Measurements from ENCODE around the gene SERPINE2. TPM values are rescaled to one million over a fixed set of nuclear protein-coding genes. Genes with fewer than 3 reads are reported as not detected.

The SERPINE2 gene
- total and polyA plus RNA-seq, 8 donors = 1.8 to 27.4 (median 11.2) TPM; not detected in 1

DNA sequence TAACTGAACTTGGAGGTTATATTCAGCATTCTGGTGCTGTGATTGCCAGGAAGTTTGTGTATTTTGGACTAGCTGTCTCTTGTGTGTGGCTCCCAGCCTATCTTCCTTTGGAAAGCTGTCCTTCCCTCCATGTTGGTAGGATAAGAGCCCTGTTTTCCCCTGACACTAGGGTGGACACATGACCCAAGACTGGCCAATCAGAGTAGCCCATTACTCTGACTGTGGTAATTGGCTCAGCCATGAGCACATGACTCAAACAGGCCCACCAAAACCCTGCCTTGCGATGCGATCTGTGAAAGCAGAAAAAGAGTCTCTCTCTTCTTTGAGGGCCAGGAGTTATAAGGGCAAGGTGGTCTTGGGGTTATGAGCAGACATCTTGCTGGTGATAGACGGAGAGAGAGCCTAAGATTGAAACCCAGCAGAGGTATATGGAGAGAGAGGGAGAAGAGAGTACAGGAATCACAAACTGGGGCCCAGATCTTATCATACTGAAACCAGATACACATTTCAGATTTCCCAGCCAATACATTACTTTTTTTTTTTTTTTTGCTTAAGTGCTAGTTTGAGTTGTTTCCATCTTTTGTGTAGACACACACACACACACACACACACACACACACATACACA lies 45.3 kb upstream of the SERPINE2 start:
- 91 to 95% (median 91%) methylated on average over 3 of the region's 3 CpGs for WGBS, 5 donors
- no peak for DNase-seq
- H3K36me3 ChIP-seq = no peaks in the 10 kb centered on the region
- TF ChIP-seq POLR2A (IDR thresholded peaks at IDR 0.05) (no peak), EP300 (IDR thresholded peaks at IDR 0.05) (no peak), POLR2AphosphoS5 (IDR thresholded peaks at IDR 0.05) (no peak)
- TF ChIP-seq, protein P1, sequence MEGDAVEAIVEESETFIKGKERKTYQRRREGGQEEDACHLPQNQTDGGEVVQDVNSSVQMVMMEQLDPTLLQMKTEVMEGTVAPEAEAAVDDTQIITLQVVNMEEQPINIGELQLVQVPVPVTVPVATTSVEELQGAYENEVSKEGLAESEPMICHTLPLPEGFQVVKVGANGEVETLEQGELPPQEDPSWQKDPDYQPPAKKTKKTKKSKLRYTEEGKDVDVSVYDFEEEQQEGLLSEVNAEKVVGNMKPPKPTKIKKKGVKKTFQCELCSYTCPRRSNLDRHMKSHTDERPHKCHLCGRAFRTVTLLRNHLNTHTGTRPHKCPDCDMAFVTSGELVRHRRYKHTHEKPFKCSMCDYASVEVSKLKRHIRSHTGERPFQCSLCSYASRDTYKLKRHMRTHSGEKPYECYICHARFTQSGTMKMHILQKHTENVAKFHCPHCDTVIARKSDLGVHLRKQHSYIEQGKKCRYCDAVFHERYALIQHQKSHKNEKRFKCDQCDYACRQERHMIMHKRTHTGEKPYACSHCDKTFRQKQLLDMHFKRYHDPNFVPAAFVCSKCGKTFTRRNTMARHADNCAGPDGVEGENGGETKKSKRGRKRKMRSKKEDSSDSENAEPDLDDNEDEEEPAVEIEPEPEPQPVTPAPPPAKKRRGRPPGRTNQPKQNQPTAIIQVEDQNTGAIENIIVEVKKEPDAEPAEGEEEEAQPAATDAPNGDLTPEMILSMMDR (IDR thresholded peaks at IDR 0.05) = no peak
- no peaks in the 10 kb centered on the region for H3K27me3 ChIP-seq
- no peak overlapping the region for H3K4me3 ChIP-seq
- intact Hi-C loops (cut with DNase I; ENCODE audit: low total_unique reads) = no loop called here
- no peaks in the 10 kb centered on the region for H3K4me1 ChIP-seq
- no peaks in the 10 kb centered on the region for H3K9me3 ChIP-seq
- H3K27ac ChIP-seq = no peak overlapping the region

GRCh38 chr2:224083638-224084037 lies 44.6 kb upstream of the SERPINE2 start:
- H3K27me3 ChIP-seq = no peaks in the 10 kb centered on the region
- no peaks in the 10 kb centered on the region for H3K36me3 ChIP-seq
- no peak overlapping the region for H3K27ac ChIP-seq
- intact Hi-C loops (cut with DNase I; ENCODE audit: low total_unique reads) = no loop called here
- no peak overlapping the region for H3K4me3 ChIP-seq
- no peaks in the 10 kb centered on the region for H3K4me1 ChIP-seq
- TF ChIP-seq POLR2AphosphoS5 (IDR thresholded peaks at IDR 0.05) = no peak
- no peak for TF ChIP-seq POLR2A (IDR thresholded peaks at IDR 0.05)
- TF ChIP-seq, protein P1 (IDR thresholded peaks at IDR 0.05) = no peak
- TF ChIP-seq EP300 (IDR thresholded peaks at IDR 0.05) = no peak
- no peaks in the 10 kb centered on the region for H3K9me3 ChIP-seq
- WGBS, 5 donors = 76 to 97% (median 87%) methylated on average over 2 of the region's 2 CpGs
- no peak for DNase-seq

GRCh38 chr2:224078656-224079055 lies 39.6 kb upstream of the SERPINE2 start:
- no peak overlapping the region for H3K27ac ChIP-seq
- WGBS, 5 donors = 86 to 95% (median 91%) methylated on average over 7 to 8 of the region's 8 CpGs

DNA sequence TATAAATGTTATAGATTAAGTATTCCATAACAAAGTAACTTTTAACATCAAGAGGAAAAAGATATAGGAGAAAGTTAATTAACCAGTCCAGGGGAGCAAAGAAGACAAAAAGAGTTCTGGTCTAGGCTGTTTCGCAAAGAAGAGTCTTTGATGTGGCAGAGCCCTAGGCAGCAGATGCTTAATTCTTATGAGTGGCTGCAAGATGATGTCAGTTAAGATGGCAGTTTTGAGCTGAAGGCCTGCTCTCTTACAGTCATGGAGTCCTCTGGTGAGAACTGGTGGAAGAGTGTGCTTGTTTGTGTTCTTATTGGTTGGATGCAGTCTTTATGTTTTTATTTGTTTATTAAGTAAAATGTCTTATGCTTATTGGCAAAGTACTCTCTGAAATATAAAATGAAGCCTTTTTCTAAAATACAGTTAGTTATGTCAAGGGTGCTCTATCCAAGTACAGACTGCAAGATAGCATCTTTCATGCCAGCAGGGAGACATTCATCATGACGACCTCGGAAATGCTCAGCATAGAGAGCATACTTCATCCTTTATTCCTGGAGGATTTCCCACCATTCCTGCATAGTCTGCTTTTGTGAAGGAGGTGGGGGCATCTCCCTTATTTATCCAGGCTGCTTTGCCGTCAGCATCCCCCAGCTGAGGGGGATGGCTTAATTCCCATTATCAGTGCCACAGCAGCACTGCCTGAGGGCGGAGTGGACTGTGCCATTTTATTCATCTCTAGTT lies 38.9 kb upstream of the SERPINE2 start:
- Histone ChIP-seq H3K4me3 (no peak overlapping the region), H3K9me3 (no peaks in the 10 kb centered on the region), H3K4me1 (no peaks in the 10 kb centered on the region), H3K36me3 (no peaks in the 10 kb centered on the region), H3K27me3 (no peaks in the 10 kb centered on the region), H3K27ac (no peak overlapping the region)
- no peak for DNase-seq
- TF ChIP-seq POLR2A (IDR thresholded peaks at IDR 0.05) (no peak), POLR2AphosphoS5 (IDR thresholded peaks at IDR 0.05) (no peak), EP300 (IDR thresholded peaks at IDR 0.05) (no peak)
- TF ChIP-seq, protein P1 (IDR thresholded peaks at IDR 0.05) = no peak
- intact Hi-C loops (cut with DNase I; ENCODE audit: low total_unique reads) = no loop called here
- 78 to 89% (median 84%) methylated on average over 5 of the region's 5 CpGs for WGBS, 5 donors

More at GRCh38 chr2:224078656-224079055, 39.6 kb upstream of the SERPINE2 start:
- Histone ChIP-seq H3K4me3 (no peak overlapping the region), H3K27me3 (no peaks in the 10 kb centered on the region), H3K9me3 (no peaks in the 10 kb centered on the region), H3K36me3 (no peaks in the 10 kb centered on the region), H3K4me1 (no peaks in the 10 kb centered on the region)
- DNase-seq = no peak
- TF ChIP-seq POLR2A (IDR thresholded peaks at IDR 0.05) (no peak), POLR2AphosphoS5 (IDR thresholded peaks at IDR 0.05) (no peak), EP300 (IDR thresholded peaks at IDR 0.05) (no peak)
- TF ChIP-seq, protein P1 (IDR thresholded peaks at IDR 0.05) = no peak
- intact Hi-C loops (cut with DNase I; ENCODE audit: low total_unique reads) = no loop called here

Measured in stomach (tissue), 9 donors.